ENCODE results near the gene UGT1A5.

- no peak for TF ChIP-seq MXD1 (CRISPR knock-in tag; IDR thresholded peaks at IDR 0.05)
- TF ChIP-seq ZNF75D (CRISPR knock-in tag; IDR thresholded peaks at IDR 0.05; ENCODE audit: borderline replicate concordance) = no peak
- no peak for TF ChIP-seq TBX2 (CRISPR knock-in tag; IDR thresholded peaks at IDR 0.05; ENCODE audit: borderline replicate concordance)
- no peak for TF ChIP-seq HDAC6 (IDR thresholded peaks at IDR 0.05; ENCODE audit: low read depth, low read length)
- no peak for TF ChIP-seq ZNF34 (CRISPR knock-in tag; IDR thresholded peaks at IDR 0.05; ENCODE audit: borderline replicate concordance)
- no peak for TF ChIP-seq DPF2 (CRISPR knock-in tag; IDR thresholded peaks at IDR 0.05; ENCODE audit: borderline replicate concordance, low read depth)
- TF ChIP-seq NFE2 (CRISPR knock-in tag; IDR thresholded peaks at IDR 0.05) = no peak; the same call in 1 of the 2 replicates
Measured at GRCh38 chr2:233700028-233700635, 12.6 kb upstream of the UGT1A5 start.

Data from HepG2 (cell line).